Esophagus squamous epithelium (tissue), 5 donors: Measurements from ENCODE around the gene CEP44. TPM values are rescaled to one million over a fixed set of nuclear protein-coding genes. Genes with fewer than 3 reads are reported as not detected.

Source experiments
- DNase-seq: peaks from one replicate; lab custom pipeline; 2025; lab: John Stamatoyannopoulos, UW
- H3K27ac ChIP-seq, 4 donors: fragments of 200-600 bp; sonication (generic); one replicate each; pipeline ENCODE4 v1.5.1; 2016 to 2019; ENCODE audit warnings: mild to moderate bottlenecking in 1 of 4
- H3K27me3 ChIP-seq, 4 donors: fragments of 200-600 bp; sonication (generic); 1 replicate in 3 of 4; 2 replicates in 1 of 4; pipeline versions ENCODE4 v1.5.1 to v1.6.0; 2017 to 2021; ENCODE audit warnings: antibody characterized with exemption in 1 of 4
- H3K36me3 ChIP-seq, 3 donors: fragments of 200-600 bp; sonication (generic); one replicate each; pipeline ENCODE4 v1.5.1; 2016 to 2019
- H3K4me1 ChIP-seq, 3 donors: fragments of 200-600 bp; sonication (generic); one replicate each; pipeline ENCODE4 v1.5.1; 2017 to 2019
- H3K4me3 ChIP-seq, 4 donors: fragments of 200-600 bp; sonication (generic); 1 replicate in 3 of 4; 2 replicates in 1 of 4; pipeline ENCODE4 v1.5.1; 2016 to 2019; ENCODE audit warnings: mild to moderate bottlenecking in 2 of 4, moderate library complexity in 1 of 4
- H3K9me3 ChIP-seq, 3 donors: fragments of 200-600 bp; sonication (generic); one replicate each; pipeline ENCODE4 v1.5.1; 2016 to 2019
- POLR2A ChIP-seq, 4 donors: fragments of 450-650 bp; IDR thresholded peaks; one replicate each; pipeline ENCODE4 v1.6.1; 2017; ENCODE audit warnings: antibody characterized with exemption in 4 of 4, mild to moderate bottlenecking in 4 of 4, moderate library complexity in 3 of 4
- WGBS, 2 donors: methylation state at CpG; one replicate each; pipeline ENCODE4 v1.1.5; 2018; 5-methylcytosine and 5-hydroxymethylcytosine counted together
- intact Hi-C: fragments of 100-400 bp; cut with DNase I; formaldehyde crosslinking; loops from one replicate; pipeline ENCODE4 v1.15.0; 2022
- total RNA-seq, 4 donors: library from RNA; depleted of rRNA; stranded (reverse); fragments of >200 nt; gene quantifications; one replicate each; pipeline ENCODE4 v1.1.0, GENCODE V29; 2016
- TF ChIP-seq, protein P1 (sequence below), 6 experiments: fragments of 450-650 bp in 4 of 6; fragments of 200-600 bp in 2 of 6; sonication (generic) in 2 of 6; IDR thresholded peaks; one replicate each; pipeline ENCODE4 v1.5.1; 2016 to 2019; ENCODE audit warnings: antibody characterized with exemption in 6 of 6, mild to moderate bottlenecking in 4 of 6, moderate library complexity in 4 of 6
- donor health status: DM: yes; HTN: yes; CAD: no.

Gene CEP44
- total RNA-seq, 4 donors from 2014 or later, result 5.5 to 14.4 (median 11.4) TPM

DNA sequence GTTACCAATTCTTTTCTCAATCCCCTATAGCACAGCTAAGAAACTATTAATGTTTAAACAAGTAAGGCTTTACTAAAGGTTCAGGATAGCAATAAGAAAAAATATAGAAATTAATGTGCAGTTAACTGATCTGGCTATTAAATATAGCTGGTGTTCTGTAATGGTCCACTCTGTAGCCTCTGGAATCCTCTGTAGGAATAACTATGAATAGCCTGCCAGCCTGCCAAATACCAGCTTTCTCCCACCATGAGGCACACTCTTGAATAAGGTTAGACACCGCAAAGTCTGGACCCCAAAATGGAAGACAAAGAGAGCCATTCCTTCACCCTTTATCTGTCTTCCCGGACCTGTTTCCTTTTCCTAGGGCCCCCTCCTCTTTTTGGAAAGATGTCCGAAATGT is 30.6 kb downstream of the CEP44 start:
- Histone ChIP-seq H3K27ac (no peak overlapping the region), H3K4me3 (no peak overlapping the region), H3K4me1 (no peaks in the 10 kb centered on the region), H3K27me3 (no peaks in the 10 kb centered on the region), H3K36me3 (peaks cover 0 to 58% (median 0%) of the 10 kb centered on the region in 3 donors), H3K9me3 (no peaks in the 10 kb centered on the region)
- DNase-seq, result no peak
- 94 to 100% methylated on average over 3 of the region's 3 CpGs for WGBS, 2 donors
- intact Hi-C loops, result no loop called here
- no peak for TF ChIP-seq POLR2A (IDR thresholded peaks at IDR 0.05)
- TF ChIP-seq, protein P1, sequence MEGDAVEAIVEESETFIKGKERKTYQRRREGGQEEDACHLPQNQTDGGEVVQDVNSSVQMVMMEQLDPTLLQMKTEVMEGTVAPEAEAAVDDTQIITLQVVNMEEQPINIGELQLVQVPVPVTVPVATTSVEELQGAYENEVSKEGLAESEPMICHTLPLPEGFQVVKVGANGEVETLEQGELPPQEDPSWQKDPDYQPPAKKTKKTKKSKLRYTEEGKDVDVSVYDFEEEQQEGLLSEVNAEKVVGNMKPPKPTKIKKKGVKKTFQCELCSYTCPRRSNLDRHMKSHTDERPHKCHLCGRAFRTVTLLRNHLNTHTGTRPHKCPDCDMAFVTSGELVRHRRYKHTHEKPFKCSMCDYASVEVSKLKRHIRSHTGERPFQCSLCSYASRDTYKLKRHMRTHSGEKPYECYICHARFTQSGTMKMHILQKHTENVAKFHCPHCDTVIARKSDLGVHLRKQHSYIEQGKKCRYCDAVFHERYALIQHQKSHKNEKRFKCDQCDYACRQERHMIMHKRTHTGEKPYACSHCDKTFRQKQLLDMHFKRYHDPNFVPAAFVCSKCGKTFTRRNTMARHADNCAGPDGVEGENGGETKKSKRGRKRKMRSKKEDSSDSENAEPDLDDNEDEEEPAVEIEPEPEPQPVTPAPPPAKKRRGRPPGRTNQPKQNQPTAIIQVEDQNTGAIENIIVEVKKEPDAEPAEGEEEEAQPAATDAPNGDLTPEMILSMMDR (IDR thresholded peaks at IDR 0.05), result no peak

DNA sequence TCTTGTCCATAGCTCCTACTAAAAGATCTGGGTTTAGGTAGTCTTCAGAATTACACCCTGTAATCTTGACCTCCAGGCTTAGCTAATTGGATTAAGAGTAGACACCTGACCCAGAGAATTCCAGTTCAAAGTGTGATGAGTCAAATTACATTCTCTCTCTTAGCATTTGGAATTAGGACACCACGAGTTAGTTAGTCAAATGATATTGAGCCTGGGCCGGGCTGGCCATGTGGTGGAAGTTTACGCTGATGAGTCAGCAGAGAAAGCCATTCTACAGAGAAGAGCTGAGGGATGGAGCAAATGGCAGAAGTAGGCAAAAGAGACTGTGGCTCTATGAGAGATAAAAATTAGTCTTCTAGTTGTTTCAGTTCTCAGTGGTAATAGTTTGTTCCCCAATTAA is 31.1 kb downstream of the CEP44 start:
- no peak overlapping the region for H3K4me3 ChIP-seq
- 51 to 56% methylated on average over 3 of the region's 3 CpGs for WGBS, 2 donors
- no peaks in the 10 kb centered on the region for H3K27me3 ChIP-seq
- no peaks in the 10 kb centered on the region for H3K9me3 ChIP-seq
- H3K36me3 ChIP-seq, result peaks cover 0 to 54% (median 0%) of the 10 kb centered on the region in 3 donors
- no peak overlapping the region for H3K27ac ChIP-seq
- intact Hi-C loops, result no loop called here
- H3K4me1 ChIP-seq, result no peaks in the 10 kb centered on the region
- DNase-seq, result no peak
- TF ChIP-seq POLR2A (IDR thresholded peaks at IDR 0.05), result no peak
- TF ChIP-seq, protein P1 (IDR thresholded peaks at IDR 0.05), result no peak

DNA sequence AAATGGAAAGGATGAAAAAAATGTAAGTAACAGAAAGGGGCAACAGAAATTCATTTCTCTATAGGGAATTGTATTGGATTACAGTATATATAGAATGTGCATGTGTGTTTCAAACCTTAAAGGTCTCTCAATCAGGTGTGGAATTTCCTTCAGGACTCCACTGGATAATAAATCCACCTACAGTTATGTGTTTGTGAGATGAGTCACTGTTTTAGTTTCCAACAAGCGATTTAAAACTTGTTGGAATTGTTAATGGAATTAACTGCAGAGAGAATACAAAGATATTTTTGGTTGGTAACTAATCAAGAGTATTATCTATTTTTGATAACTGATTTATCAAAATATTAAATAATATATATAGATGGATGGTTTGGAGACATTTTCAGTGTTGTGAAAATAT is 32.8 kb downstream of the CEP44 start:
- 45 to 48% methylated on average over 1 of the region's 1 CpG for WGBS, 2 donors
- H3K4me3 ChIP-seq, result no peak overlapping the region
- TF ChIP-seq, protein P1 (IDR thresholded peaks at IDR 0.05), result no peak
- TF ChIP-seq POLR2A (IDR thresholded peaks at IDR 0.05), result no peak
- DNase-seq, result no peak
- H3K4me1 ChIP-seq, result no peaks in the 10 kb centered on the region
- no peaks in the 10 kb centered on the region for H3K9me3 ChIP-seq
- no peak overlapping the region for H3K27ac ChIP-seq
- intact Hi-C loops, result no loop called here
- no peaks in the 10 kb centered on the region for H3K27me3 ChIP-seq
- peaks cover 0 to 41% (median 0%) of the 10 kb centered on the region in 3 donors for H3K36me3 ChIP-seq

DNA sequence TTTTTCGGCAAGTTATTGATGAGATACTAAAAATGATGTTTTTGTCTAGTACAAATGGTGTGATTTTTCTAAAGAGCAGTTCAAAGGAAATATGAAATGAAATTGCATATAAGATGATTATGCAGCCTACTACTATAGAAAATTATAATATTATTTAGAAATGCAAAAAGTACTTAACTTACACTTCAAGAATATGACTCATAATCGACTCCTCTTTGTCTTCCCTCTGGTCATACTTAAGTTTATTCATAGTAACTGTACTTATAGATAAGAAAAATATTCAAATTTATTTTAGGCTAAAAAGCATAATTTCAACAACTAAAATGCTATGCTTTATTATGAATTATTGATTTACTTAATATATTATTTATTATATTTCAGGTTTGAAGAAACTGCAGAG is 33.2 kb downstream of the CEP44 start:
- Histone ChIP-seq H3K27me3 (no peaks in the 10 kb centered on the region), H3K4me3 (no peak overlapping the region), H3K27ac (no peak overlapping the region), H3K36me3 (peaks cover 0 to 37% (median 0%) of the 10 kb centered on the region in 3 donors), H3K9me3 (no peaks in the 10 kb centered on the region), H3K4me1 (no peaks in the 10 kb centered on the region)
- no peak for DNase-seq
- WGBS, 2 donors, result 49 to 74% methylated on average over 2 of the region's 2 CpGs
- intact Hi-C loops, result no loop called here
- no peak for TF ChIP-seq POLR2A (IDR thresholded peaks at IDR 0.05)
- TF ChIP-seq, protein P1 (IDR thresholded peaks at IDR 0.05), result no peak

DNA sequence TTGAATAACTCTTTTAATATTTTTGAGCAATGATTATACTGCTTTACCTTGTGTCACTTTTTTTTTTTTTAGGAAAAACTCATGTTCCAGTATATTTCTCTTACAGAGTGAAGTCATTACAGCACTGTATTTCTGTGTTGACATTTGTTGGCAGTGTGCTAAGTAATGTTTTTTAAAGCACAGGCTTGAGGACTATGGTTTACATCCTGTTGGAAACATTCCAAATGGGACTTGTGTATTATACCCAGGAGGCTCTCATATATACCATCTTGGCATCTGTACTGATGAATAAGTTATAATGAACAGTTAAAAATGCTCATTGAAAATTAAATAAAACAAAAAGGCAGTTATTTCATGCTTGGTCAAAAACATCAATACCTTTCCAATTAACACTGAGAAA is 33.8 kb downstream of the CEP44 start:
- no peak overlapping the region for H3K27ac ChIP-seq
- H3K9me3 ChIP-seq, result no peaks in the 10 kb centered on the region
- TF ChIP-seq, protein P1 (IDR thresholded peaks at IDR 0.05), result no peak
- TF ChIP-seq POLR2A (IDR thresholded peaks at IDR 0.05), result no peak
- H3K4me3 ChIP-seq, result no peak overlapping the region
- H3K27me3 ChIP-seq, result no peaks in the 10 kb centered on the region
- H3K4me1 ChIP-seq, result no peaks in the 10 kb centered on the region
- intact Hi-C loops, result no loop called here
- no peak for DNase-seq
- H3K36me3 ChIP-seq, result peaks cover 0 to 31% (median 0%) of the 10 kb centered on the region in 3 donors
